ENCODE results near the gene ITPA. TPM values are rescaled to one million over a fixed set of nuclear protein-coding genes. Genes with fewer than 3 reads are reported as not detected.

Gene ITPA
- total RNA-seq, 3 donors from 2014 or later (not counting 1 experiment from before 2014, with no cell fraction given), result 49.6 to 53.2 (median 50.2) TPM

DNA sequence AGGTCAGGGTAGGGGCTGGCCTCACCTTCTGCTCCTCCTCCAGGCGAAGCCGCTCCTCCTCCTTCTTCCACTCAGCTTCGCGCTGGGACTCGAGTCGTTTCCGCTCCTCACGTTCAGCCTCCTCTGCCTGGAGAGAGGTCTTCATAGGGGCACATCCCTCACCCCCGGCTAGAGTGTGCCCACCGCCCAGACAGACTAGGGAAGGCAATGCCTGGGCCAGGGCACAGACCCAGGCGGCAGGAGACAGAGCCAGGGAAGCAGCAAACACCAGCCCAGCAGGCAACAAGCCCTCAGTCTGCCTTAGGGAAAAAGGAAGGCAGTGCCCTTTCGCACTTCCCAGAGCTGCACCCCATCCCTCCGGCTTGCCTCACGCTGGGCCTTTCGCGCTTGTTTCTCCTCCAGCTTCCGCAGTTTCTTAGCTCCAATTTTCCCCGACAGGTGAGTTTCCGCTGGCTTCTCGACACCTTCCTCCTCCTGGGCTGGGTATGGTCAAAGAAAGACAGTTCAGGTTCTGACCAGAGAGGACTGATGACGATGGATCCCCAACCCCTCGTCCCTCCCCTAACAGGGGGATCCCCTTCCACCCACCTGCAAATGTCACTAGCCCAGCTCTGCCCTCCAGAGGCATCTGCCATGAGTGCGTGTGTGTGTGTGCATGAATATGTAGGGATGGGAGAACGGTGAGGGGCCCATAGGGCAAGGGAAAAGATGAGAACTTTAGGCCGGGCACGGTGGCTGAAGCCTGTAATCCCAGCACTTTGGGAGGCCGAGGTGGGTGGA lies 9.1 kb upstream of the ITPA start:
- DNase-seq (no peak), ATAC-seq (no peak)
- no peak overlapping the region for H3K4me3 ChIP-seq (ENCODE audit: low read length)
- intact Hi-C loops (cut with micrococcal nuclease), result no loop called here
- no peaks in the 10 kb centered on the region for H3K9me3 ChIP-seq (ENCODE audit: control insufficient read depth, insufficient read depth, low read length)
- H3K27me3 ChIP-seq (ENCODE audit: control insufficient read depth, insufficient read depth, low read length), result no peaks in the 10 kb centered on the region
- H3K27ac Mint-ChIP-seq, result no peak overlapping the region
- H3K27ac ChIP-seq (ENCODE audit: low read length), result no peak overlapping the region
- no peaks in the 10 kb centered on the region for H3K9me3 Mint-ChIP-seq
- H3K4me3 Mint-ChIP-seq, result no peak overlapping the region
- peaks cover 32% of the 10 kb centered on the region for H3K36me3 ChIP-seq (ENCODE audit: control insufficient read depth, insufficient read depth, low read length)
- H3K36me3 Mint-ChIP-seq, result no peaks in the 10 kb centered on the region
- peaks cover 16 to 31% of the 10 kb centered on the region in 2 donors for H3K4me1 Mint-ChIP-seq
- 95% methylated on average over 27 of the region's 27 CpGs for WGBS (ENCODE audit: insufficient coverage)
- H3K27me3 Mint-ChIP-seq (ENCODE audit: low read depth in 2 of 2), result no peaks in the 10 kb centered on the region
- H3K4me1 ChIP-seq (ENCODE audit: control insufficient read depth, insufficient read depth, low read length), result peaks cover 15% of the 10 kb centered on the region
- TF ChIP-seq CTCF (IDR thresholded peaks at IDR 0.05), result no peak

- Mint-ChIP-seq H3K36me3 (no peaks in the 10 kb centered on the region), H3K4me1 (peaks cover 16 to 22% of the 10 kb centered on the region in 2 donors)
- peaks cover 20% of the 10 kb centered on the region for H3K36me3 ChIP-seq (ENCODE audit: control insufficient read depth, insufficient read depth, low read length)
Observed at GRCh38 chr20:3202965-3203314, 6.4 kb upstream of the ITPA start.

GRCh38 chr20:3203315-3204123 lies 5.8 kb upstream of the ITPA start:
- Mint-ChIP-seq H3K27me3 (ENCODE audit: low read depth in 2 of 2) (no peaks in the 10 kb centered on the region), H3K27ac (peak overlapping the region; percentile 92 to 95), H3K36me3 (no peaks in the 10 kb centered on the region), H3K4me3 (peak overlapping the region; percentile 95), H3K4me1 (peaks cover 19 to 24% of the 10 kb centered on the region in 2 donors), H3K9me3 (no peaks in the 10 kb centered on the region)
- no peaks in the 10 kb centered on the region for H3K27me3 ChIP-seq (ENCODE audit: control insufficient read depth, insufficient read depth, low read length)
- peak in 1 of 2 donors; percentile 47 for DNase-seq
- peak overlapping the region; percentile 81 for H3K27ac ChIP-seq (ENCODE audit: low read length)
- no peak for ATAC-seq
- no peak for TF ChIP-seq CTCF (IDR thresholded peaks at IDR 0.05)
- no peaks in the 10 kb centered on the region for H3K9me3 ChIP-seq (ENCODE audit: control insufficient read depth, insufficient read depth, low read length)
- intact Hi-C loops (cut with micrococcal nuclease), result loop anchor here (1.0 kb wide), 1 partner anchor 44 kb away; the partner anchor contains the start of genes FASTKD5 and UBOX5
- H3K4me1 ChIP-seq (ENCODE audit: control insufficient read depth, insufficient read depth, low read length), result peaks cover 18% of the 10 kb centered on the region
- peaks cover 20% of the 10 kb centered on the region for H3K36me3 ChIP-seq (ENCODE audit: control insufficient read depth, insufficient read depth, low read length)
- 12% methylated on average over 31 of the region's 31 CpGs for WGBS (ENCODE audit: insufficient coverage)
- peak overlapping the region; percentile 90 for H3K4me3 ChIP-seq (ENCODE audit: low read length)

More at GRCh38 chr20:3202965-3203314, 6.4 kb upstream of the ITPA start:
- no peak for DNase-seq
- intact Hi-C loops (cut with micrococcal nuclease), result no loop called here
- Mint-ChIP-seq H3K27me3 (ENCODE audit: low read depth in 2 of 2) (no peaks in the 10 kb centered on the region), H3K27ac (peak overlapping the region; percentile 92 to 95), H3K4me3 (peak overlapping the region; percentile 95), H3K9me3 (no peaks in the 10 kb centered on the region)
- no peaks in the 10 kb centered on the region for H3K9me3 ChIP-seq (ENCODE audit: control insufficient read depth, insufficient read depth, low read length)
- peaks cover 15% of the 10 kb centered on the region for H3K4me1 ChIP-seq (ENCODE audit: control insufficient read depth, insufficient read depth, low read length)
- no peak for TF ChIP-seq CTCF (IDR thresholded peaks at IDR 0.05)
- no peaks in the 10 kb centered on the region for H3K27me3 ChIP-seq (ENCODE audit: control insufficient read depth, insufficient read depth, low read length)
- ATAC-seq, result no peak
- H3K27ac ChIP-seq (ENCODE audit: low read length), result peak overlapping the region; percentile 81
- no peak overlapping the region for H3K4me3 ChIP-seq (ENCODE audit: low read length)
- 74% methylated on average over 9 of the region's 9 CpGs for WGBS (ENCODE audit: insufficient coverage)
